B cell (primary cell): ENCODE results near the gene PRRX1.

Experiments
- EZH2 ChIP-seq: IDR thresholded peaks from 2 replicates; pipeline ENCODE4 v1.6.1; 2012; ENCODE audit warnings: borderline replicate concordance, low read depth, mild to moderate bottlenecking, moderate library complexity, low read length; ENCODE audit not compliant: insufficient read depth, poor library complexity, severe bottlenecking
- TF ChIP-seq, protein P1 (sequence below): fragments of 200-600 bp; IDR thresholded peaks from one replicate; pipeline ENCODE4 v1.8.0; 2022; ENCODE audit warnings: antibody characterized with exemption, mild to moderate bottlenecking

DNA sequence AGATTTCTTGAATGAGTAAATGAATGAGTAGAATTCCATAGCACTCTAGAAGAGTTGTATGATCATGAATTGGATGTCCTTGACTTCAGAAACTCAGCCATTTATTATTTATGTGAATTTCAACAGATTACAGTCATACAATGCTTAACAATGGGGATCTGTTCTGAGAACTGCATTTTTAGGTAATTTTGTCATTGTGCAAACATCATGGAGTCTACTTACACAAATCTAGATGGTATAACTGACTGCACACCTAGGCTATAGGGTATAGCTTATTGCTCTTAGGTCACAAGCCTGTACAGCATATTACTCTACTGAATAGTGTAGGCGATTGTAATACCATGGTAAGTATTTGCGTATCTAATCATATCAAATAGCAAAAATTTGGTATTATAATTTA lies 59.6 kb downstream of the PRRX1 start:
- TF ChIP-seq, protein P1, sequence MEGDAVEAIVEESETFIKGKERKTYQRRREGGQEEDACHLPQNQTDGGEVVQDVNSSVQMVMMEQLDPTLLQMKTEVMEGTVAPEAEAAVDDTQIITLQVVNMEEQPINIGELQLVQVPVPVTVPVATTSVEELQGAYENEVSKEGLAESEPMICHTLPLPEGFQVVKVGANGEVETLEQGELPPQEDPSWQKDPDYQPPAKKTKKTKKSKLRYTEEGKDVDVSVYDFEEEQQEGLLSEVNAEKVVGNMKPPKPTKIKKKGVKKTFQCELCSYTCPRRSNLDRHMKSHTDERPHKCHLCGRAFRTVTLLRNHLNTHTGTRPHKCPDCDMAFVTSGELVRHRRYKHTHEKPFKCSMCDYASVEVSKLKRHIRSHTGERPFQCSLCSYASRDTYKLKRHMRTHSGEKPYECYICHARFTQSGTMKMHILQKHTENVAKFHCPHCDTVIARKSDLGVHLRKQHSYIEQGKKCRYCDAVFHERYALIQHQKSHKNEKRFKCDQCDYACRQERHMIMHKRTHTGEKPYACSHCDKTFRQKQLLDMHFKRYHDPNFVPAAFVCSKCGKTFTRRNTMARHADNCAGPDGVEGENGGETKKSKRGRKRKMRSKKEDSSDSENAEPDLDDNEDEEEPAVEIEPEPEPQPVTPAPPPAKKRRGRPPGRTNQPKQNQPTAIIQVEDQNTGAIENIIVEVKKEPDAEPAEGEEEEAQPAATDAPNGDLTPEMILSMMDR = no peak
- no peak for TF ChIP-seq EZH2
